OCI-LY7 (cell line): ENCODE results near the gene THUMPD1. TPM values are rescaled to one million over a fixed set of nuclear protein-coding genes. Genes with fewer than 3 reads are reported as not detected.
"Not testable (repeated sequence)": the region's sequence is repeated elsewhere in the genome, so short reads cannot be mapped to it uniquely, and the experiment has no call there.

Experiments used
- BruUV-seq: library from RNA; stranded (reverse); fragments of 400-500 nt; replicated peaks from 2 replicates; lab custom pipeline; 2021; lab: Mats Ljungman, UMichigan
- CTCF ChIA-PET: fragments of 300-600 bp; sonication (Branson Sonifier 250); formaldehyde crosslinking; loops from one replicate; lab custom pipeline; 2022; ENCODE audit warnings: antibody characterized with exemption; ENCODE audit not compliant: unreplicated experiment; lab: Charles Lee
- POLR2A ChIA-PET: fragments of 300-600 bp; sonication (Branson Sonifier 250); formaldehyde crosslinking; loops from one replicate; lab custom pipeline; 2022; ENCODE audit warnings: antibody characterized with exemption; lab: Charles Lee
- DNase-seq: peaks from one replicate; pipeline ENCODE4 v3.0.0-alpha.2; 2015; ENCODE audit warnings: low spot score
- H2AFZ ChIP-seq: fragments of 200-600 bp; sonication (generic), shearing (Covaris generic); 2 replicates; pipeline ENCODE4 v1.6.1; 2014; ENCODE audit warnings: mild to moderate bottlenecking, antibody characterized with exemption, low read length, moderate library complexity
- H3K27ac ChIP-seq: fragments of 200-600 bp; sonication (generic); 2 replicates; pipeline ENCODE4 v1.5.1; 2014; ENCODE audit warnings: mixed run types, low read depth, mild to moderate bottlenecking, moderate library complexity, low read length, inconsistent platforms; ENCODE audit not compliant: poor library complexity, severe bottlenecking
- H3K36me3 ChIP-seq: fragments of 200-600 bp; sonication (generic); 2 replicates; pipeline ENCODE4 v1.6.1; 2014; ENCODE audit warnings: mild to moderate bottlenecking, antibody characterized with exemption, low read length, moderate library complexity, mixed read lengths; ENCODE audit not compliant: insufficient read depth
- H3K4me1 ChIP-seq: fragments of 200-600 bp; sonication (generic); 2 replicates; pipeline ENCODE4 v1.5.1; 2014; ENCODE audit warnings: mild to moderate bottlenecking, low read length; ENCODE audit not compliant: insufficient read depth, poor library complexity, severe bottlenecking
- H3K4me2 ChIP-seq: fragments of 200-600 bp; sonication (generic); 2 replicates; pipeline ENCODE4 v1.6.1; 2014; ENCODE audit warnings: mild to moderate bottlenecking, low read length
- H3K4me3 ChIP-seq: fragments of 200-600 bp; sonication (generic); 2 replicates; pipeline ENCODE4 v1.5.1; 2014; ENCODE audit warnings: mild to moderate bottlenecking, low read depth, low read length; ENCODE audit not compliant: poor library complexity, severe bottlenecking
- H3K79me2 ChIP-seq: fragments of 200-600 bp; sonication (generic); 2 replicates; pipeline ENCODE4 v1.6.1; 2016; ENCODE audit warnings: low read depth, mild to moderate bottlenecking, low read length, moderate library complexity, mixed read lengths; ENCODE audit not compliant: insufficient read depth
- H3K9me2 ChIP-seq: fragments of 200-600 bp; sonication (generic); 2 replicates; pipeline ENCODE4 v1.6.1; 2016; ENCODE audit warnings: mild to moderate bottlenecking, low read length, mixed read lengths; ENCODE audit not compliant: insufficient read depth
- H3K9me3 ChIP-seq: fragments of 200-600 bp; sonication (generic); 2 replicates; pipeline ENCODE4 v1.6.1; 2014; ENCODE audit warnings: mild to moderate bottlenecking, mixed run types, low read length, mixed read lengths
- H4K20me1 ChIP-seq: fragments of 200-600 bp; sonication (generic); 2 replicates; pipeline ENCODE4 v1.6.1; 2014; ENCODE audit warnings: mild to moderate bottlenecking, antibody characterized with exemption, low read length, moderate library complexity, mixed read lengths; ENCODE audit not compliant: insufficient read depth
- EZH2phosphoT487 ChIP-seq: fragments of 200-600 bp; sonication (generic); IDR thresholded peaks from 2 replicates; pipeline ENCODE4 v1.6.1; 2018; ENCODE audit warnings: low read depth, borderline replicate concordance, mild to moderate bottlenecking, mixed run types, antibody characterized with exemption, low read length, moderate library complexity, mixed read lengths
- intact Hi-C: fragments of 100-400 bp; cut with micrococcal nuclease; formaldehyde crosslinking; loops from one replicate; pipeline ENCODE4 v1.10.0; 2022; ENCODE audit not compliant: unreplicated experiment
- total RNA-seq, 2 experiments: library from RNA; depleted of rRNA in 1 of 2; stranded (reverse); fragments of >200 nt in 1 of 2; shearing (Covaris generic) in 1 of 2; gene quantifications; 2 replicates each; pipeline ENCODE4 v1.2.3, GENCODE V29; 2014 to 2022
- TF ChIP-seq, protein P1 (sequence below): fragments of 200-600 bp; sonication (generic); conservative IDR thresholded peaks from 2 replicates; pipeline ENCODE4 v1.5.1; 2014; ENCODE audit warnings: mild to moderate bottlenecking, antibody characterized with exemption, low read length, moderate library complexity, mixed read lengths

Gene THUMPD1
- total RNA-seq, 2 experiments from 2014 or later = 48.2 to 48.3 TPM

GRCh38 chr16:20762404-20763123, 20.9 kb upstream of the THUMPD1 start:
- no peak for TF ChIP-seq EZH2phosphoT487
- TF ChIP-seq, protein P1, sequence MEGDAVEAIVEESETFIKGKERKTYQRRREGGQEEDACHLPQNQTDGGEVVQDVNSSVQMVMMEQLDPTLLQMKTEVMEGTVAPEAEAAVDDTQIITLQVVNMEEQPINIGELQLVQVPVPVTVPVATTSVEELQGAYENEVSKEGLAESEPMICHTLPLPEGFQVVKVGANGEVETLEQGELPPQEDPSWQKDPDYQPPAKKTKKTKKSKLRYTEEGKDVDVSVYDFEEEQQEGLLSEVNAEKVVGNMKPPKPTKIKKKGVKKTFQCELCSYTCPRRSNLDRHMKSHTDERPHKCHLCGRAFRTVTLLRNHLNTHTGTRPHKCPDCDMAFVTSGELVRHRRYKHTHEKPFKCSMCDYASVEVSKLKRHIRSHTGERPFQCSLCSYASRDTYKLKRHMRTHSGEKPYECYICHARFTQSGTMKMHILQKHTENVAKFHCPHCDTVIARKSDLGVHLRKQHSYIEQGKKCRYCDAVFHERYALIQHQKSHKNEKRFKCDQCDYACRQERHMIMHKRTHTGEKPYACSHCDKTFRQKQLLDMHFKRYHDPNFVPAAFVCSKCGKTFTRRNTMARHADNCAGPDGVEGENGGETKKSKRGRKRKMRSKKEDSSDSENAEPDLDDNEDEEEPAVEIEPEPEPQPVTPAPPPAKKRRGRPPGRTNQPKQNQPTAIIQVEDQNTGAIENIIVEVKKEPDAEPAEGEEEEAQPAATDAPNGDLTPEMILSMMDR = no peak
- BruUV-seq = no TSS peak
- ChIA-PET POLR2A (no interaction called here), CTCF (no interaction called here)
- DNase-seq = no peak
- H3K4me1 ChIP-seq = peaks cover 23% of the 10 kb centered on the region
- H2AFZ ChIP-seq = no peak overlapping the region; the same call in 1 of the 2 replicates
- no peaks in the 10 kb centered on the region for H4K20me1 ChIP-seq
- peaks cover 24% of the 10 kb centered on the region for H3K9me3 ChIP-seq
- intact Hi-C loops = no loop called here
- no peaks in the 10 kb centered on the region for H3K9me2 ChIP-seq
- no peaks in the 10 kb centered on the region for H3K79me2 ChIP-seq
- no peak overlapping the region for H3K4me2 ChIP-seq
- H3K36me3 ChIP-seq = no peaks in the 10 kb centered on the region; the same call in 1 of the 2 replicates
- no peak overlapping the region for H3K4me3 ChIP-seq
- H3K27ac ChIP-seq = no peak overlapping the region

DNA sequence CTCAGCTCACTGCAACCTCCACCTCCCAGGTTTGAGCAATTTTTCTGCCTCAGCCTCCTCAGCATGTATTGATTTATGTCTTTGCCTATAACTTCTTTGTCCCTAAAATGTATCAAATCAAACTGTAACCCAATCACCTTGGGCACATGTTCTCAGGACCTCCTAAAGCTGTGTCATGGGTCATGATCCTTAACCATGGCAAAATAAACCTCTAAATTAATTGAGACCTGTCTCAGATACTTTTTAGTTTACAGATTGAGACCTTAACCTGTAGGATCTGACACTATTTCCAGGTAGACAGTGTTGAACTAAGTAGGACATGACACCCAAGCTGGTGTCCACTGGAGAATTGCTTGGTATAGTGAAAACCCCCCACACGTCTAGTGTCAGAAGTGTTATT, 19.6 kb upstream of the THUMPD1 start:
- no peak for DNase-seq
- no peak overlapping the region for H3K27ac ChIP-seq
- no peak overlapping the region for H3K4me2 ChIP-seq
- H3K36me3 ChIP-seq = no peaks in the 10 kb centered on the region; the same call in 1 of the 2 replicates
- H3K9me3 ChIP-seq = peaks cover 24% of the 10 kb centered on the region
- H3K4me1 ChIP-seq = peaks cover 23% of the 10 kb centered on the region
- intact Hi-C loops = no loop called here
- H3K79me2 ChIP-seq = no peaks in the 10 kb centered on the region
- H3K9me2 ChIP-seq = no peaks in the 10 kb centered on the region
- no TSS peak for BruUV-seq
- H4K20me1 ChIP-seq = no peaks in the 10 kb centered on the region
- no peak overlapping the region for H2AFZ ChIP-seq
- TF ChIP-seq, protein P1 = no peak
- no peak for TF ChIP-seq EZH2phosphoT487
- CTCF ChIA-PET = no interaction called here
- POLR2A ChIA-PET = no interaction called here
- H3K4me3 ChIP-seq = no peak overlapping the region

- Histone ChIP-seq H3K36me3 (no peaks in the 10 kb centered on the region; the same call in 1 of the 2 replicates), H3K9me3 (peaks cover 24% of the 10 kb centered on the region), H3K4me3 (no peak overlapping the region), H4K20me1 (no peaks in the 10 kb centered on the region), H3K9me2 (no peaks in the 10 kb centered on the region), H2AFZ (peak overlapping the region; percentile 82), H3K27ac (no peak overlapping the region), H3K4me2 (no peak overlapping the region), H3K4me1 (peaks cover 23% of the 10 kb centered on the region), H3K79me2 (no peaks in the 10 kb centered on the region)
- BruUV-seq = no TSS peak
- TF ChIP-seq, protein P1 = no peak
- no peak for TF ChIP-seq EZH2phosphoT487
- ChIA-PET POLR2A (no interaction called here), CTCF (no interaction called here)
- DNase-seq = peak; percentile 9
- intact Hi-C loops = no loop called here
These were observed 18.7 kb upstream of the THUMPD1 start for GRCh38 chr16:20760346-20760745.

DNA sequence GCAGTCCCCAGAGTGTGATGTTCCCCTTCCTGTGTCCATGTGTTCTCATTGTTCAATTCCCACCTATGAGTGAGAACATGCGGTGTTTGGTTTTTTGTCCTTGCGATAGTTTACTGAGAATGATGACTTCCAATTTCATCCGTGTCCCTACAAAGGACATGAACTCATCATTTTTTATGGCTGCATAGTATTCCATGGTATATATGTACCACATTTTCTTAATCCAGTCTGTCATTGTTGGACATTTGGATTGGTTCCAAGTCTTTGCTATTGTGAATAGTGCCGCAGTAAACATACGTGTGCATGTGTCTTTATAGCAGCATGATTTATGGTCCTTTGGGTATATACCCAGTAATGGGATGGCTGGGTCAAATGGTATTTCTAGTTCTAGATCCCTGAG, 14.2 kb upstream of the THUMPD1 start:
- H2AFZ ChIP-seq, CTCF ChIA-PET, H4K20me1 ChIP-seq, DNase-seq, H3K79me2 ChIP-seq, H3K9me2 ChIP-seq, H3K4me3 ChIP-seq, H3K27ac ChIP-seq, POLR2A ChIA-PET, BruUV-seq, H3K4me2 ChIP-seq, H3K9me3 ChIP-seq, intact Hi-C loops, H3K36me3 ChIP-seq: not testable (repeated sequence)
- peaks cover 10% of the 10 kb centered on the region for H3K4me1 ChIP-seq
